SK-N-SH treated with all-trans-retinoic acid at 6 μM for 48 hours (cell line): ENCODE measurements around the gene PLCH2.
A peak's percentile ranks its signal among the peaks of the same experiment; 100 is the strongest.

Experiments
- ATAC-seq: fragments of 200-7000 bp; cut with Tn5 transposase; 3 replicates; pipeline ENCODE4 v1.9.1; 2020; ENCODE audit warnings: mild to moderate bottlenecking, moderate library complexity
- ARNTL ChIP-seq: fragments of 450-650 bp; formaldehyde crosslinking; IDR thresholded peaks from 2 replicates; pipeline ENCODE4 v1.5.0; 2020; ENCODE audit warnings: low read depth, mild to moderate bottlenecking, moderate library complexity, borderline replicate concordance
- BACH2 ChIP-seq: fragments of 250-450 bp; sonication (Bioruptor Pico); IDR thresholded peaks from 2 replicates; pipeline ENCODE4 v1.9.0; 2021; ENCODE audit warnings: mild to moderate bottlenecking, borderline replicate concordance
- CSDC2 ChIP-seq: fragments of 250-450 bp; sonication (Bioruptor Pico); IDR thresholded peaks from 2 replicates; pipeline ENCODE4 v1.5.0; 2020; ENCODE audit warnings: mild to moderate bottlenecking, moderate library complexity
- CSRNP3 ChIP-seq: fragments of 250-450 bp; sonication (Bioruptor Pico); IDR thresholded peaks from 2 replicates; pipeline ENCODE4 v1.5.1; 2021; ENCODE audit warnings: mild to moderate bottlenecking, moderate library complexity
- ESRRG ChIP-seq: fragments of 250-450 bp; sonication (Bioruptor Pico); IDR thresholded peaks from 2 replicates; pipeline ENCODE4 v1.6.1; 2021; ENCODE audit warnings: mild to moderate bottlenecking
- GLIS3 ChIP-seq: fragments of 250-450 bp; sonication (Bioruptor Pico); IDR thresholded peaks from 2 replicates; pipeline ENCODE4 v1.5.0; 2020; ENCODE audit warnings: mild to moderate bottlenecking, moderate library complexity
- ISL1 ChIP-seq: fragments of 250-450 bp; sonication (Bioruptor Pico); IDR thresholded peaks from 2 replicates; pipeline ENCODE4 v2.1.2; 2022; ENCODE audit warnings: mild to moderate bottlenecking, moderate library complexity
- OSR1 ChIP-seq: fragments of 250-450 bp; sonication (Bioruptor Pico); IDR thresholded peaks from 2 replicates; pipeline ENCODE4 v1.8.0; 2022; ENCODE audit warnings: moderate library complexity, mild to moderate bottlenecking, inconsistent platforms
- PATZ1 ChIP-seq: fragments of 250-450 bp; sonication (Bioruptor Pico); IDR thresholded peaks from 2 replicates; pipeline ENCODE4 v1.8.0; 2020; ENCODE audit warnings: mild to moderate bottlenecking, moderate library complexity, borderline replicate concordance
- POU6F1 ChIP-seq: fragments of 250-450 bp; sonication (Bioruptor Pico); IDR thresholded peaks from 2 replicates; pipeline ENCODE4 v1.8.0; 2021; ENCODE audit warnings: low read depth, mild to moderate bottlenecking, moderate library complexity, borderline replicate concordance
- PPARA ChIP-seq: fragments of 250-450 bp; sonication (Bioruptor Pico); IDR thresholded peaks from 2 replicates; pipeline ENCODE4 v1.5.0; 2020; ENCODE audit warnings: mild to moderate bottlenecking, borderline replicate concordance
- RARB ChIP-seq: fragments of 250-450 bp; sonication (Bioruptor Pico); IDR thresholded peaks from 2 replicates; pipeline ENCODE4 v1.8.0; 2021; ENCODE audit warnings: mild to moderate bottlenecking, moderate library complexity
- SNAI2 ChIP-seq: fragments of 250-450 bp; sonication (Bioruptor Pico); IDR thresholded peaks from 2 replicates; pipeline ENCODE4 v1.5.0; 2020; ENCODE audit warnings: mild to moderate bottlenecking, moderate library complexity
- TCF4 ChIP-seq: fragments of 250-450 bp; sonication (Bioruptor Pico); IDR thresholded peaks from 2 replicates; pipeline ENCODE4 v1.8.0; 2021; ENCODE audit warnings: mild to moderate bottlenecking, moderate library complexity, borderline replicate concordance
- TOX ChIP-seq: fragments of 250-450 bp; sonication (Bioruptor Pico); IDR thresholded peaks from 2 replicates; pipeline ENCODE4 v1.8.0; 2021; ENCODE audit warnings: mild to moderate bottlenecking, moderate library complexity, borderline replicate concordance
- TSHZ2 ChIP-seq: fragments of 250-450 bp; sonication (Bioruptor Pico); IDR thresholded peaks from 2 replicates; pipeline ENCODE4 v1.5.0; 2020; ENCODE audit warnings: mild to moderate bottlenecking, moderate library complexity
- ZC3H10 ChIP-seq: fragments of 250-450 bp; sonication (Bioruptor Pico); IDR thresholded peaks from 2 replicates; pipeline ENCODE4 v1.5.1; 2021; ENCODE audit warnings: mild to moderate bottlenecking, moderate library complexity
- ZFP3 ChIP-seq: fragments of 250-450 bp; sonication (Bioruptor Pico); IDR thresholded peaks from 2 replicates; pipeline ENCODE4 v1.5.0; 2020; ENCODE audit warnings: mild to moderate bottlenecking, moderate library complexity
- ZFP30 ChIP-seq: fragments of 450-650 bp; formaldehyde crosslinking; IDR thresholded peaks from 2 replicates; pipeline ENCODE4 v1.5.0; 2022; ENCODE audit warnings: mild to moderate bottlenecking, moderate library complexity
- ZNF565 ChIP-seq: fragments of 450-650 bp; formaldehyde crosslinking; conservative IDR thresholded peaks from 2 replicates; pipeline ENCODE4 v1.5.0; 2020; ENCODE audit warnings: low read depth, mild to moderate bottlenecking, moderate library complexity
- ZNF70 ChIP-seq: fragments of 450-650 bp; formaldehyde crosslinking; IDR thresholded peaks from 2 replicates; pipeline ENCODE4 v1.5.0; 2020; ENCODE audit warnings: mild to moderate bottlenecking, moderate library complexity
- ZNF8 ChIP-seq: fragments of 450-650 bp; formaldehyde crosslinking; IDR thresholded peaks from 2 replicates; pipeline ENCODE4 v1.5.0; 2020; ENCODE audit warnings: mild to moderate bottlenecking, moderate library complexity

The PLCH2 gene

GRCh38 chr1:2541619-2542245 is 65.6 kb downstream of the PLCH2 start:
- ATAC-seq: no peak
- no peak for TF ChIP-seq ZFP3 (CRISPR knock-in tag)
- no peak for TF ChIP-seq TCF4
- no peak for TF ChIP-seq RARB
- TF ChIP-seq GLIS3 (CRISPR knock-in tag): no peak
- no peak for TF ChIP-seq ISL1

GRCh38 chr1:2542246-2542915 is 66.3 kb downstream of the PLCH2 start:
- ATAC-seq: no peak
- TF ChIP-seq ISL1: no peak
- TF ChIP-seq ESRRG: no peak
- TF ChIP-seq ZC3H10 (CRISPR knock-in tag): no peak
- TF ChIP-seq TSHZ2 (CRISPR knock-in tag): no peak
- TF ChIP-seq SNAI2 (CRISPR knock-in tag): no peak
- TF ChIP-seq RARB: no peak
- no peak for TF ChIP-seq GLIS3 (CRISPR knock-in tag)
- TF ChIP-seq ZNF70 (CRISPR knock-in tag): no peak
- no peak for TF ChIP-seq TOX
- no peak for TF ChIP-seq ZNF8 (CRISPR knock-in tag)
- TF ChIP-seq ZFP30 (CRISPR knock-in tag): no peak
- no peak for TF ChIP-seq ARNTL (CRISPR knock-in tag)
- no peak for TF ChIP-seq ZNF565 (CRISPR knock-in tag)
- TF ChIP-seq ZFP3 (CRISPR knock-in tag): no peak
- no peak for TF ChIP-seq BACH2
- TF ChIP-seq CSRNP3: no peak
- TF ChIP-seq POU6F1 (CRISPR knock-in tag): no peak

- no peak for TF ChIP-seq ZFP3 (CRISPR knock-in tag)
- TF ChIP-seq SNAI2 (CRISPR knock-in tag): no peak
- TF ChIP-seq RARB: no peak
- TF ChIP-seq ESRRG: no peak
- no peak for TF ChIP-seq PPARA
- no peak for TF ChIP-seq CSRNP3
- no peak for TF ChIP-seq TCF4
- no peak for TF ChIP-seq POU6F1 (CRISPR knock-in tag)
- TF ChIP-seq PATZ1 (CRISPR knock-in tag): no peak
- TF ChIP-seq ISL1: no peak
- no peak for TF ChIP-seq ZC3H10 (CRISPR knock-in tag)
- TF ChIP-seq GLIS3 (CRISPR knock-in tag): no peak
- TF ChIP-seq ZFP30 (CRISPR knock-in tag): no peak
- TF ChIP-seq ARNTL (CRISPR knock-in tag): no peak
- no peak for TF ChIP-seq ZNF8 (CRISPR knock-in tag)
- TF ChIP-seq CSDC2: no peak
- no peak for TF ChIP-seq TOX
- TF ChIP-seq OSR1 (CRISPR knock-in tag): no peak
- ATAC-seq: peak; percentile 0; the same call in 1 of the 3 replicates
Observed at GRCh38 chr1:2543543-2544092, 67.5 kb downstream of the PLCH2 start.
